ENCODE measurements around the gene IL6R. TPM values are rescaled to one million over a fixed set of nuclear protein-coding genes. Genes with fewer than 3 reads are reported as not detected.

IL6R gene
- total and polyA plus RNA-seq, 2 of the 4 experiments (the other 2 are of a cell fraction): 5.3 to 9.5 TPM

- H2BK20ac ChIP-seq (ENCODE audit: low read depth, low read length): no peak overlapping the region
- no CpG with 5 or more reads among the region's 5 CpGs for WGBS, 2 experiments (ENCODE audit: extremely low coverage in 2 of 2, insufficient read length in 1 of 2)
- BruUV-seq (replicated peaks): no TSS peak
These were observed 73.5 kb downstream of the IL6R start for GRCh38 chr1:154478639-154479038.

More at GRCh38 chr1:154478639-154479038, 73.5 kb downstream of the IL6R start:
- H2AK9ac ChIP-seq (replicated peaks; ENCODE audit: low read depth, low read length, poor library complexity): peak overlapping the region; percentile 47
- no peak overlapping the region for H3K4me2 ChIP-seq (ENCODE audit: low read depth, low read length)
- H3K23ac ChIP-seq (ENCODE audit: low read depth, low read length): no peak overlapping the region
- ATAC-seq (ENCODE audit: low read depth) (no peak), DNase-seq (peak; percentile 34)
- no peaks in the 10 kb centered on the region for H4K20me1 ChIP-seq (ENCODE audit: insufficient read depth, low read length)
- H3K9me1 ChIP-seq (ENCODE audit: insufficient read depth, low read length): peaks cover 6% of the 10 kb centered on the region; the same call in 1 of the 2 replicates
- H3K56ac ChIP-seq (ENCODE audit: extremely low read depth, insufficient read depth, low read length): no peak overlapping the region
- H3K9me3 ChIP-seq (ENCODE audit: control insufficient read depth, insufficient read depth, low read length): no peaks in the 10 kb centered on the region
- H3K18ac ChIP-seq (ENCODE audit: low read depth, low read length): no peak overlapping the region
- H3K79me1 ChIP-seq (ENCODE audit: low read depth in 1 of 2, low read length in 2 of 2): no peaks in the 10 kb centered on the region
- no peak overlapping the region for H3K9ac ChIP-seq (ENCODE audit: low read depth, low read length)
- no peak overlapping the region for H3K27ac ChIP-seq (ENCODE audit: insufficient read depth, low read length)
- intact Hi-C loops (cut with micrococcal nuclease): loop anchor here (2.0 to 10.0 kb wide), 3 partner anchors 72 to 606 kb away; no protein-coding TSS in a partner anchor
- no peak overlapping the region for H2AFZ ChIP-seq (replicated peaks; ENCODE audit: low read length, poor library complexity)
- no peak overlapping the region for H3K4ac ChIP-seq (ENCODE audit: low read depth, low read length)
- no peaks in the 10 kb centered on the region; the same call in 1 of the 2 replicates for H3K4me1 ChIP-seq (ENCODE audit: control insufficient read depth, insufficient read depth, low read length)
- no peak overlapping the region for H2BK120ac ChIP-seq (ENCODE audit: low read depth, low read length)
- no peak overlapping the region for H2BK5ac ChIP-seq (ENCODE audit: low read depth, low read length, poor library complexity, severe bottlenecking)
- H3K14ac ChIP-seq (replicated peaks; ENCODE audit: low read depth, low read length): no peak overlapping the region
- H4K5ac ChIP-seq (ENCODE audit: low read depth, low read length): no peak overlapping the region
- no peaks in the 10 kb centered on the region for H3K36me3 ChIP-seq (ENCODE audit: control insufficient read depth, insufficient read depth, low read length)
- no peak overlapping the region for H4K8ac ChIP-seq (ENCODE audit: low read depth in 2 of 2, low read length in 2 of 2)
- peaks cover 5% of the 10 kb centered on the region; the same call in 1 of the 2 replicates for H3K27me3 ChIP-seq (ENCODE audit: control insufficient read depth, insufficient read depth, low read length)
- ChIA-PET CTCF (interaction anchor here (1.0 to 2.1 kb wide), 8 partner anchors 8 to 470 kb away, joined by 3 to 14 read pairs (median 3); no protein-coding TSS in a partner anchor), POLR2A (ENCODE audit: unreplicated experiment) (no interaction called here)
- TF ChIP-seq, protein P1, sequence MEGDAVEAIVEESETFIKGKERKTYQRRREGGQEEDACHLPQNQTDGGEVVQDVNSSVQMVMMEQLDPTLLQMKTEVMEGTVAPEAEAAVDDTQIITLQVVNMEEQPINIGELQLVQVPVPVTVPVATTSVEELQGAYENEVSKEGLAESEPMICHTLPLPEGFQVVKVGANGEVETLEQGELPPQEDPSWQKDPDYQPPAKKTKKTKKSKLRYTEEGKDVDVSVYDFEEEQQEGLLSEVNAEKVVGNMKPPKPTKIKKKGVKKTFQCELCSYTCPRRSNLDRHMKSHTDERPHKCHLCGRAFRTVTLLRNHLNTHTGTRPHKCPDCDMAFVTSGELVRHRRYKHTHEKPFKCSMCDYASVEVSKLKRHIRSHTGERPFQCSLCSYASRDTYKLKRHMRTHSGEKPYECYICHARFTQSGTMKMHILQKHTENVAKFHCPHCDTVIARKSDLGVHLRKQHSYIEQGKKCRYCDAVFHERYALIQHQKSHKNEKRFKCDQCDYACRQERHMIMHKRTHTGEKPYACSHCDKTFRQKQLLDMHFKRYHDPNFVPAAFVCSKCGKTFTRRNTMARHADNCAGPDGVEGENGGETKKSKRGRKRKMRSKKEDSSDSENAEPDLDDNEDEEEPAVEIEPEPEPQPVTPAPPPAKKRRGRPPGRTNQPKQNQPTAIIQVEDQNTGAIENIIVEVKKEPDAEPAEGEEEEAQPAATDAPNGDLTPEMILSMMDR (conservative IDR thresholded peaks at IDR 0.05; ENCODE audit: low read depth, low read length): 0 out of 2 replicates have a peak, but pooled peaks have one; percentile 5
- TF ChIP-seq ELK1 (IDR thresholded peaks at IDR 0.05; ENCODE audit: borderline replicate concordance, low read depth, low read length) (no peak), SMC3 (IDR thresholded peaks at IDR 0.05; ENCODE audit: low read depth, low read length) (peak; percentile 29; the same call in 1 of the 2 replicates), BHLHE40 (IDR thresholded peaks at IDR 0.05; ENCODE audit: low read depth, low read length) (no peak), CHD1 (IDR thresholded peaks at IDR 0.05; ENCODE audit: low read depth, low read length) (no peak), MXI1 (IDR thresholded peaks at IDR 0.05; ENCODE audit: borderline replicate concordance, low read depth, low read length) (no peak), RCOR1 (IDR thresholded peaks at IDR 0.05; ENCODE audit: insufficient replicate concordance, low read length) (no peak)
- TF ChIP-seq, protein P2, sequence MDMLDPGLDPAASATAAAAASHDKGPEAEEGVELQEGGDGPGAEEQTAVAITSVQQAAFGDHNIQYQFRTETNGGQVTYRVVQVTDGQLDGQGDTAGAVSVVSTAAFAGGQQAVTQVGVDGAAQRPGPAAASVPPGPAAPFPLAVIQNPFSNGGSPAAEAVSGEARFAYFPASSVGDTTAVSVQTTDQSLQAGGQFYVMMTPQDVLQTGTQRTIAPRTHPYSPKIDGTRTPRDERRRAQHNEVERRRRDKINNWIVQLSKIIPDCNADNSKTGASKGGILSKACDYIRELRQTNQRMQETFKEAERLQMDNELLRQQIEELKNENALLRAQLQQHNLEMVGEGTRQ (IDR thresholded peaks at IDR 0.05; ENCODE audit: low read depth, low read length): no peak
- dilution Hi-C loops (cut with HindIII; ENCODE audit: low sequenced_read_pairs, unreplicated experiment): no loop called here
- no peak overlapping the region for H2AK5ac ChIP-seq (ENCODE audit: low read depth, low read length)
- in situ Hi-C loops (cut with MboI; ENCODE audit: low sequenced_read_pairs): no loop called here
- no peak overlapping the region for H4K91ac ChIP-seq (ENCODE audit: insufficient read depth, low read depth, low read length)
- no peak overlapping the region for H2BK15ac ChIP-seq (ENCODE audit: low read depth, low read length)
- no peak overlapping the region for H3K4me3 ChIP-seq (ENCODE audit: insufficient read depth, low read depth, low read length)

All from IMR-90 (cell line).